Upper lobe of left lung (tissue), 4 donors: ENCODE data around the gene NPIPA7.
"Not testable (repeated sequence)": the region's sequence is repeated elsewhere in the genome, so short reads cannot be mapped to it uniquely, and the experiment has no call there.

ENCODE experiments used
- CTCF ChIP-seq, 6 experiments: fragments of 450-650 bp in 4 of 6; fragments of 200-600 bp in 2 of 6; sonication (generic) in 2 of 6; IDR thresholded peaks; one replicate each; pipeline ENCODE4 v1.5.1; 2016 to 2019; ENCODE audit warnings: antibody characterized with exemption in 6 of 6
- EP300 ChIP-seq, 4 donors: sonication (generic); formaldehyde crosslinking; IDR thresholded peaks; one replicate each; pipeline ENCODE4 v1.5.1; 2017; ENCODE audit warnings: antibody characterized with exemption in 4 of 4, control low read depth in 2 of 4
- POLR2A ChIP-seq, 4 donors: fragments of 450-650 bp; IDR thresholded peaks; one replicate each; pipeline ENCODE4 v1.5.1; 2016 to 2017; ENCODE audit warnings: antibody characterized with exemption in 4 of 4, mild to moderate bottlenecking in 2 of 4
- POLR2AphosphoS5 ChIP-seq, 2 donors: sonication (generic); formaldehyde crosslinking; IDR thresholded peaks; one replicate each; pipeline ENCODE4 v1.5.1; 2017; ENCODE audit warnings: antibody characterized with exemption in 2 of 2

- not testable (repeated sequence) for TF ChIP-seq POLR2A, CTCF, EP300, POLR2AphosphoS5 (IDR thresholded peaks at IDR 0.05)
Observed at GRCh38 chr16:16378840-16379239, at the start of gene NPIPA7.
